HepG2 (cell line): ENCODE results near the gene SP5. TPM values are rescaled to one million over a fixed set of nuclear protein-coding genes. Genes with fewer than 3 reads are reported as not detected.

Source experiments
- ATF5 ChIP-seq: sonication (generic); formaldehyde crosslinking; IDR thresholded peaks from 2 replicates; pipeline ENCODE4 v1.4.0; 2020; ENCODE audit warnings: mild to moderate bottlenecking, low read depth, missing genetic modification reagents
- CEBPZ ChIP-seq: IDR thresholded peaks from 2 replicates; pipeline ENCODE4 v1.6.1; 2012; ENCODE audit warnings: low read length, improper control_type of control experiment
- HES4 ChIP-seq: sonication (generic); formaldehyde crosslinking; IDR thresholded peaks from 2 replicates; pipeline ENCODE4 v1.9.0; 2021; ENCODE audit warnings: mild to moderate bottlenecking, missing genetic modification reagents, borderline replicate concordance
- ISX ChIP-seq: sonication (generic); formaldehyde crosslinking; conservative IDR thresholded peaks from 2 replicates; pipeline ENCODE4 v1.5.0; 2020; ENCODE audit warnings: missing genetic modification reagents
- MBD4 ChIP-seq: IDR thresholded peaks from 2 replicates; pipeline ENCODE4 v1.6.1; 2012; ENCODE audit warnings: low read length, inconsistent platforms, borderline replicate concordance
- MTA3 ChIP-seq: sonication (generic); formaldehyde crosslinking; IDR thresholded peaks from 2 replicates; pipeline ENCODE4 v1.4.0; 2020; ENCODE audit warnings: missing genetic modification reagents
- MXD3 ChIP-seq: IDR thresholded peaks from 2 replicates; pipeline ENCODE4 v1.6.1; 2016; ENCODE audit warnings: mild to moderate bottlenecking, missing biosample characterization, missing genetic modification reagents
- RBM39 ChIP-seq: fragments of 200-400 bp; formaldehyde crosslinking; IDR thresholded peaks from one replicate; pipeline ENCODE4 v1.6.1; 2018; ENCODE audit warnings: antibody characterized with exemption, mild to moderate bottlenecking, low read depth, low read length; ENCODE audit not compliant: poor library complexity, severe bottlenecking
- RFXAP ChIP-seq: sonication (generic); formaldehyde crosslinking; IDR thresholded peaks from 2 replicates; pipeline ENCODE4 v1.4.0; 2020; ENCODE audit warnings: missing genetic modification reagents, borderline replicate concordance
- SYNCRIP ChIP-seq: fragments of 200-400 bp; formaldehyde crosslinking; IDR thresholded peaks from 2 replicates; pipeline ENCODE4 v1.6.1; 2018; ENCODE audit warnings: mild to moderate bottlenecking, low read depth, low read length; ENCODE audit not compliant: insufficient read depth
- TAF1 ChIP-seq: sonication (generic); formaldehyde crosslinking; IDR thresholded peaks from 2 replicates; pipeline ENCODE4 v1.4.0; 2020; ENCODE audit warnings: missing genetic modification reagents
- ZKSCAN8 ChIP-seq: IDR thresholded peaks from 2 replicates; pipeline ENCODE4 v1.6.1; 2016; ENCODE audit warnings: borderline replicate concordance, missing genetic modification reagents, missing compliant biosample characterization
- ZNF230 ChIP-seq: sonication (generic); formaldehyde crosslinking; IDR thresholded peaks from 2 replicates; pipeline ENCODE4 v1.4.0; 2020; ENCODE audit warnings: mild to moderate bottlenecking, missing genetic modification reagents
- ZNF33A ChIP-seq: sonication (generic); formaldehyde crosslinking; IDR thresholded peaks from 2 replicates; pipeline ENCODE4 v1.5.1; 2020; ENCODE audit warnings: missing genetic modification reagents, mild to moderate bottlenecking, moderate library complexity, borderline replicate concordance
- ZNF354B ChIP-seq: sonication (generic); formaldehyde crosslinking; IDR thresholded peaks from 2 replicates; pipeline ENCODE4 v1.8.0; 2022; ENCODE audit warnings: mild to moderate bottlenecking, missing genetic modification reagents
- ZNF543 ChIP-seq: sonication (generic); formaldehyde crosslinking; IDR thresholded peaks from 2 replicates; pipeline ENCODE4 v1.4.0; 2020; ENCODE audit warnings: mild to moderate bottlenecking, missing genetic modification reagents
- ZNF687 ChIP-seq: sonication (generic); formaldehyde crosslinking; IDR thresholded peaks from 2 replicates; pipeline ENCODE4 v1.5.1; 2020; ENCODE audit warnings: mild to moderate bottlenecking, missing genetic modification reagents, moderate library complexity
- ZNF776 ChIP-seq: sonication (generic); formaldehyde crosslinking; IDR thresholded peaks from 2 replicates; pipeline ENCODE4 v1.4.0; 2020; ENCODE audit warnings: mild to moderate bottlenecking, missing genetic modification reagents
- ZSCAN20 ChIP-seq: sonication (generic); formaldehyde crosslinking; IDR thresholded peaks from 2 replicates; pipeline ENCODE4 v1.4.0; 2020; ENCODE audit warnings: missing genetic modification reagents, mild to moderate bottlenecking, borderline replicate concordance
- ZSCAN29 ChIP-seq: sonication (generic); formaldehyde crosslinking; conservative IDR thresholded peaks from 2 replicates; pipeline ENCODE4 v1.4.0; 2020; ENCODE audit warnings: mild to moderate bottlenecking, missing genetic modification reagents
- polyA plus RNA-seq, 8 experiments: library from polyadenylated mRNA; depleted of rRNA in 3 of 8; stranded (reverse) in 7 of 8; unstranded in 1 of 8; fragments of >200 nt; fragmentation: Illumina TruSeq in 4 of 8; extraction: Trizol in 4 of 8; gene quantifications; 2 replicates each; pipeline versions ENCODE4 v1.2.1 to v1.2.3, GENCODE V29; 2011 to 2016; ENCODE audit warnings: low read depth in 4 of 8, missing spikeins in 1 of 8, mixed read lengths in 1 of 8; ENCODE audit not compliant: insufficient read depth in 1 of 8
- total RNA-seq, 5 experiments: library from RNA; depleted of rRNA; stranded (reverse); fragments of >200 nt; fragmentation: Illumina TruSeq; extraction: Trizol; gene quantifications; 2 replicates each; pipeline ENCODE4 v1.2.3, GENCODE V29; 2016; ENCODE audit warnings: low read depth in 1 of 5

Gene SP5
- total and polyA plus RNA-seq, 2 of the 13 experiments (the other 11 are each of a cell fraction or from before 2014, with no cell fraction given): 50.8 to 119 TPM

- no peak for TF ChIP-seq MTA3 (CRISPR knock-in tag)
- no peak for TF ChIP-seq ISX
- TF ChIP-seq ZKSCAN8 (CRISPR knock-in tag): peak; percentile 80
- TF ChIP-seq HES4: peak; percentile 91; the same call in 1 of the 2 replicates
- TF ChIP-seq ZNF776 (CRISPR knock-in tag): 0 out of 2 replicates have a peak, but pooled peaks have one; percentile 48
- peak; percentile 17; the same call in 1 of the 2 replicates for TF ChIP-seq RFXAP (CRISPR knock-in tag)
- TF ChIP-seq TAF1: peak; percentile 90
- TF ChIP-seq ZSCAN20 (CRISPR knock-in tag): peak; percentile 56; the same call in 1 of the 2 replicates
- no peak for TF ChIP-seq MBD4
- peak; percentile 85 for TF ChIP-seq ZNF33A (CRISPR knock-in tag)
- TF ChIP-seq ZNF354B (CRISPR knock-in tag): 0 out of 2 replicates have a peak, but pooled peaks have one; percentile 32
- no peak for TF ChIP-seq SYNCRIP
- peak; percentile 90 for TF ChIP-seq ZNF687 (CRISPR knock-in tag)
- 0 out of 2 replicates have a peak, but pooled peaks have one; percentile 48 for TF ChIP-seq ZNF230 (CRISPR knock-in tag)
- peak; percentile 65; the same call in 1 of the 2 replicates for TF ChIP-seq MXD3
- no peak for TF ChIP-seq CEBPZ
- TF ChIP-seq ATF5 (CRISPR knock-in tag): no peak
- TF ChIP-seq RBM39: peak; percentile 81
- peak; percentile 83; the same call in 1 of the 2 replicates for TF ChIP-seq ZSCAN29 (CRISPR knock-in tag)
- peak; percentile 96 for TF ChIP-seq ZNF543 (CRISPR knock-in tag)
Observed at GRCh38 chr2:170711774-170712652, 3.1 kb upstream of the SP5 start (continued).
